ENCODE results near the gene PRMT6.
"Not testable (repeated sequence)": the region's sequence is repeated elsewhere in the genome, so short reads cannot be mapped to it uniquely, and the experiment has no call there.

Gene PRMT6

GRCh38 chr1:107048241-107048640, 8.2 kb upstream of the PRMT6 start:
- Histone ChIP-seq H3K36me3 (ENCODE audit: insufficient read depth) (no peaks in the 10 kb centered on the region), H3K27ac (no peak overlapping the region), H3K9ac (no peak overlapping the region), H4K20me1 (ENCODE audit: insufficient read depth) (no peaks in the 10 kb centered on the region), H3K4me2 (no peak overlapping the region), H3K4me3 (IDR thresholded peaks at IDR 0.05; ENCODE audit: insufficient read depth, low read depth, low read length) (no peak overlapping the region), H3K4me1 (ENCODE audit: low read depth, poor library complexity, severe bottlenecking) (no peaks in the 10 kb centered on the region), H3K27me3 (ENCODE audit: insufficient read depth, low read depth) (no peaks in the 10 kb centered on the region), H3K79me2 (ENCODE audit: insufficient read depth, low read depth) (no peaks in the 10 kb centered on the region), H2AFZ (ENCODE audit: low read depth) (no peak overlapping the region)
- TF ChIP-seq CTCF (conservative IDR thresholded peaks at IDR 0.05; ENCODE audit: low read depth, low read length) = no peak

GRCh38 chr1:107051266-107051665, 5.2 kb upstream of the PRMT6 start:
- Histone ChIP-seq H3K27ac (no peak overlapping the region), H4K20me1 (ENCODE audit: insufficient read depth) (no peaks in the 10 kb centered on the region), H3K4me3 (IDR thresholded peaks at IDR 0.05; ENCODE audit: insufficient read depth, low read depth, low read length) (no peak overlapping the region), H2AFZ (ENCODE audit: low read depth) (no peak overlapping the region), H3K9ac (no peak overlapping the region), H3K36me3 (ENCODE audit: insufficient read depth) (no peaks in the 10 kb centered on the region), H3K27me3 (ENCODE audit: insufficient read depth, low read depth) (no peaks in the 10 kb centered on the region), H3K4me1 (ENCODE audit: low read depth, poor library complexity, severe bottlenecking) (no peaks in the 10 kb centered on the region), H3K4me2 (no peak overlapping the region), H3K79me2 (ENCODE audit: insufficient read depth, low read depth) (no peaks in the 10 kb centered on the region)
- no peak for TF ChIP-seq CTCF (conservative IDR thresholded peaks at IDR 0.05; ENCODE audit: low read depth, low read length)

GRCh38 chr1:107055919-107056425, 502 bp upstream of the PRMT6 start:
- not testable (repeated sequence) for H3K4me3 ChIP-seq (IDR thresholded peaks at IDR 0.05; ENCODE audit: insufficient read depth, low read depth, low read length); H3K27ac ChIP-seq; H4K20me1 ChIP-seq (ENCODE audit: insufficient read depth); H3K27me3 ChIP-seq (ENCODE audit: insufficient read depth, low read depth); H3K36me3 ChIP-seq (ENCODE audit: insufficient read depth); H3K79me2 ChIP-seq (ENCODE audit: insufficient read depth, low read depth); H3K4me1 ChIP-seq (ENCODE audit: low read depth, poor library complexity, severe bottlenecking)
- H3K4me2 ChIP-seq = peak overlapping the region; percentile 25; the same call in 1 of the 2 replicates
- H2AFZ ChIP-seq (ENCODE audit: low read depth) = peak overlapping the region; percentile 79
- peak overlapping the region; percentile 81; the same call in 1 of the 2 replicates for H3K9ac ChIP-seq

- peak overlapping the region; percentile 36 for H3K4me2 ChIP-seq
- H3K27ac ChIP-seq = no peak overlapping the region; the same call in 1 of the 2 replicates
- H3K9ac ChIP-seq = peak overlapping the region; percentile 81; the same call in 1 of the 2 replicates
- no peaks in the 10 kb centered on the region for H3K36me3 ChIP-seq (ENCODE audit: insufficient read depth)
- peaks cover 5% of the 10 kb centered on the region for H3K4me1 ChIP-seq (ENCODE audit: low read depth, poor library complexity, severe bottlenecking)
- no peaks in the 10 kb centered on the region for H4K20me1 ChIP-seq (ENCODE audit: insufficient read depth)
- no peak overlapping the region for H3K4me3 ChIP-seq (IDR thresholded peaks at IDR 0.05; ENCODE audit: insufficient read depth, low read depth, low read length)
- H2AFZ ChIP-seq (ENCODE audit: low read depth) = peak overlapping the region; percentile 79
- H3K79me2 ChIP-seq (ENCODE audit: insufficient read depth, low read depth) = no peaks in the 10 kb centered on the region
- TF ChIP-seq CTCF (conservative IDR thresholded peaks at IDR 0.05; ENCODE audit: low read depth, low read length) = no peak
- no peaks in the 10 kb centered on the region for H3K27me3 ChIP-seq (ENCODE audit: insufficient read depth, low read depth)
These were observed 991 bp downstream of the PRMT6 start for GRCh38 chr1:107057197-107058133.

All from KMS-11 (cell line).